Esophagus muscularis mucosa (tissue), 3 donors: ENCODE results near the gene HOXD10.

Experiments
- POLR2AphosphoS5 ChIP-seq, 2 donors: sonication (generic); formaldehyde crosslinking; IDR thresholded peaks; one replicate each; pipeline ENCODE4 v1.6.1; 2017; ENCODE audit warnings: antibody characterized with exemption in 2 of 2
- TF ChIP-seq, protein P1 (sequence below), 3 experiments: fragments of 200-600 bp in 2 of 3; fragments of 450-650 bp in 1 of 3; sonication (generic) in 2 of 3; IDR thresholded peaks; one replicate each; pipeline ENCODE4 v1.5.1; 2017 to 2019; ENCODE audit warnings: antibody characterized with exemption in 3 of 3, mild to moderate bottlenecking in 2 of 3, moderate library complexity in 1 of 3

DNA sequence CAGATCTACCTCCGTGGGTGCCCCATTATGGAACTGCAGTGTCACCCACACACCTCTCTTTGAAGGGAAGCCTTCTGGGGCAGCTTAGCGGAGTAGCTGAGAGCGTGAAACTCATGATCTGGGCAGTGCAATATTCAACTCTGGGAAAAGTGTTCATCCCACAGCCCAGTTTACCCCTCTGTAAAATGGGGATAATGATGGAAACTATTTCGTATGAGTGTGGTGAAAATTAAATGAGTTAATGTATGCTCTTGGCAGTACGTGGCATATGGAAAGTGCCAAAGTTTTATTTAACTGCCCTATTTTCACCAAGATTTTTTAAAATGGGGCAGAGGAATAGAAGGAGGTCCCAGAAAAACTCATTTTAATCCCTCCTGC lies 44.3 kb upstream of the HOXD10 start:
- TF ChIP-seq, protein P1, sequence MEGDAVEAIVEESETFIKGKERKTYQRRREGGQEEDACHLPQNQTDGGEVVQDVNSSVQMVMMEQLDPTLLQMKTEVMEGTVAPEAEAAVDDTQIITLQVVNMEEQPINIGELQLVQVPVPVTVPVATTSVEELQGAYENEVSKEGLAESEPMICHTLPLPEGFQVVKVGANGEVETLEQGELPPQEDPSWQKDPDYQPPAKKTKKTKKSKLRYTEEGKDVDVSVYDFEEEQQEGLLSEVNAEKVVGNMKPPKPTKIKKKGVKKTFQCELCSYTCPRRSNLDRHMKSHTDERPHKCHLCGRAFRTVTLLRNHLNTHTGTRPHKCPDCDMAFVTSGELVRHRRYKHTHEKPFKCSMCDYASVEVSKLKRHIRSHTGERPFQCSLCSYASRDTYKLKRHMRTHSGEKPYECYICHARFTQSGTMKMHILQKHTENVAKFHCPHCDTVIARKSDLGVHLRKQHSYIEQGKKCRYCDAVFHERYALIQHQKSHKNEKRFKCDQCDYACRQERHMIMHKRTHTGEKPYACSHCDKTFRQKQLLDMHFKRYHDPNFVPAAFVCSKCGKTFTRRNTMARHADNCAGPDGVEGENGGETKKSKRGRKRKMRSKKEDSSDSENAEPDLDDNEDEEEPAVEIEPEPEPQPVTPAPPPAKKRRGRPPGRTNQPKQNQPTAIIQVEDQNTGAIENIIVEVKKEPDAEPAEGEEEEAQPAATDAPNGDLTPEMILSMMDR (IDR thresholded peaks at IDR 0.05), result no peak
- no peak for TF ChIP-seq POLR2AphosphoS5 (IDR thresholded peaks at IDR 0.05)
